Spleen (tissue), 11 donors: ENCODE data around the gene CCHCR1. TPM values are rescaled to one million over a fixed set of nuclear protein-coding genes. Genes with fewer than 3 reads are reported as not detected.

ENCODE experiments used
- DNase-seq: peaks from one replicate; pipeline ENCODE4 v3.0.0-alpha.2; 2020
- H3K27ac ChIP-seq, 8 donors: fragments of 200-600 bp; sonication (generic) in 7 of 8; 1 replicate in 4 of 8; 2 replicates in 4 of 8; pipeline versions ENCODE4 v1.5.0 to v1.8.0; 2016 to 2021; ENCODE audit warnings: inconsistent platforms in 4 of 8, mild to moderate bottlenecking in 4 of 8, moderate library complexity in 1 of 8
- H3K27me3 ChIP-seq, 7 donors: fragments of 200-600 bp; sonication (generic) in 6 of 7; replicated peaks in 1 of 7; 1 replicate in 4 of 7; 2 replicates in 3 of 7; pipeline versions ENCODE4 v1.5.0 to v1.8.0; 2016 to 2021; ENCODE audit warnings: inconsistent platforms in 3 of 7, mild to moderate bottlenecking in 1 of 7
- H3K36me3 ChIP-seq, 6 donors: fragments of 200-600 bp; sonication (generic) in 5 of 6; 1 replicate in 4 of 6; 2 replicates in 2 of 6; pipeline versions ENCODE4 v1.5.0 to v1.8.0; 2016 to 2021; ENCODE audit warnings: inconsistent platforms in 2 of 6
- H3K4me1 ChIP-seq, 6 donors: fragments of 200-600 bp; sonication (generic) in 5 of 6; 1 replicate in 3 of 6; 2 replicates in 3 of 6; pipeline versions ENCODE4 v1.5.0 to v1.8.0; 2016 to 2021; ENCODE audit warnings: inconsistent platforms in 3 of 6
- H3K4me3 ChIP-seq, 8 donors: fragments of 200-600 bp; sonication (generic) in 7 of 8; 1 replicate in 4 of 8; 2 replicates in 4 of 8; pipeline versions ENCODE4 v1.5.0 to v1.8.0; 2016 to 2021; ENCODE audit warnings: inconsistent platforms in 4 of 8, mild to moderate bottlenecking in 4 of 8, moderate library complexity in 2 of 8
- H3K9me3 ChIP-seq, 8 donors: fragments of 200-600 bp; sonication (generic) in 7 of 8; 1 replicate in 4 of 8; 2 replicates in 4 of 8; pipeline versions ENCODE4 v1.5.0 to v1.8.0; 2016 to 2021; ENCODE audit warnings: inconsistent platforms in 4 of 8
- POLR2A ChIP-seq, 3 donors: fragments of 450-650 bp; IDR thresholded peaks; one replicate each; pipeline ENCODE4 v1.5.1; 2017; ENCODE audit warnings: antibody characterized with exemption in 3 of 3, mild to moderate bottlenecking in 1 of 3
- POLR2AphosphoS5 ChIP-seq, 3 donors: sonication (generic); formaldehyde crosslinking; IDR thresholded peaks; one replicate each; pipeline ENCODE4 v1.5.1; 2017; ENCODE audit warnings: antibody characterized with exemption in 3 of 3
- WGBS, 5 donors: extraction: QIAGEN DNeasy Blood & Tissue Kit in 3 of 5; methylation state at CpG; one replicate each; pipeline versions ENCODE4 v1.1.5 to v1.1.7; 2013 to 2018; 5-methylcytosine and 5-hydroxymethylcytosine counted together
- intact Hi-C: fragments of 100-400 bp; cut with DNase I; formaldehyde crosslinking; loops from one replicate; pipeline ENCODE4 v1.15.0; 2023; ENCODE audit warnings: low total_unique reads
- polyA plus RNA-seq, 3 donors: library from polyadenylated mRNA; stranded (reverse); fragments of 200-250 nt; gene quantifications; one replicate each; pipeline ENCODE4 v1.2.1, GENCODE V29; 2013
- total RNA-seq, 7 donors: library from RNA; depleted of rRNA in 3 of 7; stranded (reverse); fragments of >200 nt in 3 of 7; fragmentation: NEBNext Ultra II Directional in 4 of 7; extraction: Animal tissue kit (Norgen Biotek cat#: 25700) in 4 of 7; gene quantifications; one replicate each; pipeline versions ENCODE4 v1.1.0 to v1.2.1, GENCODE V29; 2016 to 2021
- TF ChIP-seq, protein P1 (sequence below), 11 experiments: fragments of 200-600 bp in 7 of 11; fragments of 450-650 bp in 4 of 11; sonication (generic) in 4 of 11; IDR thresholded peaks in 8 of 11; conservative IDR thresholded peaks in 3 of 11; 1 replicate in 7 of 11; 2 replicates in 4 of 11; pipeline versions ENCODE4 v1.4.0 to v1.8.0; 2016 to 2021; ENCODE audit warnings: antibody characterized with exemption in 11 of 11, inconsistent platforms in 4 of 11, mild to moderate bottlenecking in 1 of 11
- donor health status: healthy with polysubstance abuse.
- donor health status: DM: no; HTN: no; CAD: no; lungs with moderate emphysema.
- donor health status: DM: no; HTN: no; CAD: no.
- donor health status: Bipolar disorder and iron deficiency.
- donor health status: healthy.
- donor health status: DM: no; HTN: no; CAD: no.
- donor health status: DM: yes; HTN: yes; CAD: no.

The CCHCR1 gene
- total and polyA plus RNA-seq, 10 donors = 7.7 to 22.5 (median 13.9) TPM

DNA sequence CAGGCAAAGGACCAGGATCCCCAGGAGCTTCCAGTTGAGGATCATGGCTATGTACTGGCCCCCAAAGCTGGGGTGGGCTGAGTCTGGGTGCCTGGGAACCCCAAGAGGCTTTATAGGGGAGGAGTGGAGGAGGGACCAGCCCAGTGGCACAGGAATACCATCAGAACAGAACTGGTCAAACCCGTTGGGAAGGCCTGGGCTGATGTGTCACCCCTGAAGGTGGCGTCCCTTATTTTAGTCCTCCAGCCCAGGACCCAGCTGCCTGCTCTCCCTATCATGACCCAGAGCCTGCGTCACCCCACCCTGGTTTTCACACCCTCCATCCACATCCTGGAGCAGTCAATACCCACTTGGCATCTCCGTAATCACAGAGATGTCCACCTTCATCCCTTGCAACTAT is 18.6 kb downstream of the CCHCR1 start, which contains the start of gene PSORS1C2:
PSORS1C2 (minus strand) TSS at position 85 of the 400 bp plus-strand sequence; CDS start at position 45, 40 bp downstream.
- DNase-seq = no peak
- no peaks in the 10 kb centered on the region for H3K9me3 ChIP-seq
- 89 to 98% (median 93%) methylated on average over 4 of the region's 4 CpGs for WGBS, 5 donors
- peaks cover 0 to 30% (median 8%) of the 10 kb centered on the region in 6 donors for H3K4me1 ChIP-seq
- no peak within 1 kb of the TSS for H3K27ac ChIP-seq
- TF ChIP-seq POLR2A (IDR thresholded peaks at IDR 0.05) (no peak), POLR2AphosphoS5 (IDR thresholded peaks at IDR 0.05) (no peak)
- TF ChIP-seq, protein P1, sequence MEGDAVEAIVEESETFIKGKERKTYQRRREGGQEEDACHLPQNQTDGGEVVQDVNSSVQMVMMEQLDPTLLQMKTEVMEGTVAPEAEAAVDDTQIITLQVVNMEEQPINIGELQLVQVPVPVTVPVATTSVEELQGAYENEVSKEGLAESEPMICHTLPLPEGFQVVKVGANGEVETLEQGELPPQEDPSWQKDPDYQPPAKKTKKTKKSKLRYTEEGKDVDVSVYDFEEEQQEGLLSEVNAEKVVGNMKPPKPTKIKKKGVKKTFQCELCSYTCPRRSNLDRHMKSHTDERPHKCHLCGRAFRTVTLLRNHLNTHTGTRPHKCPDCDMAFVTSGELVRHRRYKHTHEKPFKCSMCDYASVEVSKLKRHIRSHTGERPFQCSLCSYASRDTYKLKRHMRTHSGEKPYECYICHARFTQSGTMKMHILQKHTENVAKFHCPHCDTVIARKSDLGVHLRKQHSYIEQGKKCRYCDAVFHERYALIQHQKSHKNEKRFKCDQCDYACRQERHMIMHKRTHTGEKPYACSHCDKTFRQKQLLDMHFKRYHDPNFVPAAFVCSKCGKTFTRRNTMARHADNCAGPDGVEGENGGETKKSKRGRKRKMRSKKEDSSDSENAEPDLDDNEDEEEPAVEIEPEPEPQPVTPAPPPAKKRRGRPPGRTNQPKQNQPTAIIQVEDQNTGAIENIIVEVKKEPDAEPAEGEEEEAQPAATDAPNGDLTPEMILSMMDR (IDR thresholded peaks at IDR 0.05 in 8 of 11, conservative IDR thresholded peaks at IDR 0.05 in 3 of 11) = no peak
- peak within 1 kb of the TSS in 1 of 8 donors; percentile 58 for H3K4me3 ChIP-seq
- intact Hi-C loops = loop anchor here (5.0 kb wide), 1 partner anchor 228 kb away; no protein-coding TSS in a partner anchor
- peaks cover 0 to 20% (median 6%) of the 10 kb centered on the region in 6 donors for H3K36me3 ChIP-seq
- no peaks in the 10 kb centered on the region for H3K27me3 ChIP-seq

DNA sequence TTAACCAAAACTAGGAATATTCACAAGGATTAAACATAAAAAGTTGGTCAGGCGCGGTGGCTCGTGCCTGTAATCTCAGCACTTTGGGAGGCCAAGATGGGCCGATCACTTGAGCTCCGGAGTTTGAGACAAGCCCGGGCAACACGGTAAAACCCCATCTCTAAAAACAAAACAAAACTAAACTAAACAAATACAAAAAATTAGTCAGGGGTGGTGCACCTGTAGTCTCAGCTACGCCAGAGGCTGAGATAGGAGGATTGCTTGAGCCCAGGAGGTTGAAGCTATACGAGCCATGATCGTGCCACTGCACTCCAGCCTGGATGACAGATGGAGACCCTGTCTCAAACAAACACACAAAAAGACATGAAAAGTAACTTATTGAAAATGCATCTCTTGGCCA is 21.9 kb downstream of the CCHCR1 start:
- TF ChIP-seq, protein P1 (IDR thresholded peaks at IDR 0.05 in 8 of 11, conservative IDR thresholded peaks at IDR 0.05 in 3 of 11) = no peak
- TF ChIP-seq POLR2A (IDR thresholded peaks at IDR 0.05) (no peak), POLR2AphosphoS5 (IDR thresholded peaks at IDR 0.05) (no peak)
- no peak for DNase-seq

DNA sequence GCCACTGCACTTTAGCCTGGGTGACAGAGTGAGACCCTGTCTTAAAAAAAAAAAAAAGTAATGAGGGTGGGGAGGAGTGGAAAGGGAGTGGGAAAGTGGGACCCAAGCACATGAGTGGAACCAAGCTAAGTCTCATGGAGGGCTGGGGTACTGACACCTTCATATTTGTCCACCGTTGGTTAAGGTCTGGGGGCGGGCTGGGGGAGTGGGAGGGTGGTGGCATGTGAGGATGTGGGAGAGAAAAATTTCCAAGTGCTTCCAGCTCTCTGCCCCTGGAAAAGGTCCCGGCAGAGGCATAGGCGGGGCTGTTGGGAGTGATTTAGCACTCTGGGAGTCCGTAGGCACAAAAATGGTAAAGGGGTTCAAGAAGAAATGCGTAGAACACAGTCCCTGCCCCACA is 24.8 kb downstream of the CCHCR1 start:
- intact Hi-C loops = no loop called here
- Histone ChIP-seq H3K4me3 (no peak overlapping the region), H3K36me3 (no peaks in the 10 kb centered on the region), H3K9me3 (no peaks in the 10 kb centered on the region), H3K4me1 (peaks cover 0 to 12% (median 7%) of the 10 kb centered on the region in 6 donors), H3K27ac (no peak overlapping the region), H3K27me3 (peaks cover 0 to 5% (median 0%) of the 10 kb centered on the region in 7 donors)
- no peak for DNase-seq
- TF ChIP-seq POLR2A (IDR thresholded peaks at IDR 0.05) (no peak), POLR2AphosphoS5 (IDR thresholded peaks at IDR 0.05) (no peak)
- TF ChIP-seq, protein P1 (IDR thresholded peaks at IDR 0.05 in 8 of 11, conservative IDR thresholded peaks at IDR 0.05 in 3 of 11) = no peak
- WGBS, 5 donors = 64 to 83% (median 76%) methylated on average over 6 of the region's 6 CpGs

More for the DNA sequence above, 21.9 kb downstream of the CCHCR1 start:
- Histone ChIP-seq H3K36me3 (no peaks in the 10 kb centered on the region), H3K9me3 (no peaks in the 10 kb centered on the region), H3K27me3 (no peaks in the 10 kb centered on the region), H3K4me1 (peaks cover 0 to 18% (median 8%) of the 10 kb centered on the region in 6 donors), H3K27ac (no peak overlapping the region), H3K4me3 (no peak overlapping the region)
- WGBS, 5 donors = 65 to 96% (median 82%) methylated on average over 10 of the region's 10 CpGs
- intact Hi-C loops = loop anchor here (2.0 to 5.0 kb wide), 2 partner anchors 57 to 232 kb away; no protein-coding TSS in a partner anchor

DNA sequence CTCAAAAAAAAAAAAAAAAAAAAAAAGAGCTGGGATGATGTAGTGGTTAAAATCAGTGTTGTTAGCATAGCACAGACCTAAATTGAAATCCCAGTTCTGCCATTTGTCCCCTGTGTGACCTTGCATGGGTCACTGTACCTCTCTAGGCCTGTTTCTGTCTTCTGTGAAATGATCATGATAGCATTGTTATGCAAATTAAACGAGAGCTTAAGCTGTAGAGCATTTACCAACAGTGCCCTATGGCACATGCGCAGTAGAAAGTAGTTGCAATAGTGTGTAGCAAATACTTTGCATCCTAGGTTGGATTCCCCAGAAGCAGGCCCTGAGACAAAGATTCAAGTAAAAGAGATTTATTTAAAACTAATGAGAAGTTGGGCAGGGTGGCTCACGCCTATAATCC is 26.0 kb downstream of the CCHCR1 start:
- TF ChIP-seq POLR2AphosphoS5 (IDR thresholded peaks at IDR 0.05) = no peak
- TF ChIP-seq, protein P1 (IDR thresholded peaks at IDR 0.05 in 8 of 11, conservative IDR thresholded peaks at IDR 0.05 in 3 of 11) = no peak
- TF ChIP-seq POLR2A (IDR thresholded peaks at IDR 0.05) = no peak
- Histone ChIP-seq H3K9me3 (no peaks in the 10 kb centered on the region), H3K27me3 (peaks cover 0 to 5% (median 0%) of the 10 kb centered on the region in 7 donors), H3K36me3 (no peaks in the 10 kb centered on the region), H3K27ac (no peak overlapping the region), H3K4me3 (no peak overlapping the region), H3K4me1 (peaks cover 0 to 5% (median 0%) of the 10 kb centered on the region in 6 donors)
- intact Hi-C loops = no loop called here
- 77 to 97% (median 90%) methylated on average over 3 of the region's 3 CpGs for WGBS, 5 donors
- DNase-seq = no peak
